Ascending aorta (tissue), 2 donors: ENCODE data around the gene SH3PXD2A. TPM values are rescaled to one million over a fixed set of nuclear protein-coding genes. Genes with fewer than 3 reads are reported as not detected.

ENCODE experiments used
- DNase-seq, 2 donors: peaks; one replicate each; pipeline ENCODE4 v3.0.0-alpha.2; 2019; ENCODE audit warnings: low spot score in 2 of 2
- H3K27ac ChIP-seq, 2 donors: fragments of 200-600 bp; sonication (generic); one replicate each; pipeline ENCODE4 v1.5.1; 2016 to 2017; ENCODE audit warnings: mild to moderate bottlenecking in 1 of 2
- H3K27me3 ChIP-seq: fragments of 200-600 bp; sonication (generic); one replicate; pipeline ENCODE4 v1.5.1; 2017
- H3K36me3 ChIP-seq, 2 donors: fragments of 200-600 bp; sonication (generic); one replicate each; pipeline ENCODE4 v1.5.1; 2016
- H3K4me1 ChIP-seq, 2 donors: fragments of 200-600 bp; sonication (generic); one replicate each; pipeline ENCODE4 v1.5.1; 2016 to 2017; ENCODE audit warnings: mild to moderate bottlenecking in 1 of 2
- H3K4me3 ChIP-seq, 2 donors: fragments of 200-600 bp; sonication (generic); one replicate each; pipeline ENCODE4 v1.5.1; 2016 to 2017; ENCODE audit warnings: mild to moderate bottlenecking in 1 of 2
- H3K9me3 ChIP-seq, 2 donors: fragments of 200-600 bp; sonication (generic); one replicate each; pipeline ENCODE4 v1.5.1; 2016
- CTCF ChIP-seq, 3 experiments: fragments of 200-600 bp in 2 of 3; fragments of 450-650 bp in 1 of 3; sonication (generic) in 2 of 3; IDR thresholded peaks; one replicate each; pipeline ENCODE4 v1.5.1; 2016 to 2019; ENCODE audit warnings: antibody characterized with exemption in 3 of 3, mild to moderate bottlenecking in 1 of 3, moderate library complexity in 1 of 3
- intact Hi-C: fragments of 100-400 bp; cut with DNase I; formaldehyde crosslinking; loops from one replicate; pipeline ENCODE4 v1.15.1; 2023
- total RNA-seq: library from RNA; depleted of rRNA; stranded (reverse); fragments of >200 nt; gene quantifications from one replicate; pipeline ENCODE4 v1.1.0, GENCODE V29; 2016

Gene SH3PXD2A
- total RNA-seq, 1 donor from 2014 or later, result 50.0 TPM

- Histone ChIP-seq H3K36me3 (peaks cover 0 to 4% of the 10 kb centered on the region in 2 donors), H3K4me3 (no peak overlapping the region), H3K27me3 (no peaks in the 10 kb centered on the region), H3K27ac (no peak overlapping the region), H3K9me3 (peaks cover 0 to 5% of the 10 kb centered on the region in 2 donors), H3K4me1 (no peaks in the 10 kb centered on the region)
- no peak for DNase-seq
- no peak for TF ChIP-seq CTCF (IDR thresholded peaks at IDR 0.05)
- intact Hi-C loops, result no loop called here
Measured at GRCh38 chr10:103590744-103591291, 264.6 kb downstream of the SH3PXD2A start.

- no peak for DNase-seq
- Histone ChIP-seq H3K4me1 (no peaks in the 10 kb centered on the region), H3K27me3 (no peaks in the 10 kb centered on the region), H3K36me3 (peaks cover 0 to 4% of the 10 kb centered on the region in 2 donors), H3K4me3 (no peak overlapping the region), H3K9me3 (peaks cover 0 to 5% of the 10 kb centered on the region in 2 donors), H3K27ac (no peak overlapping the region)
- intact Hi-C loops, result no loop called here
- no peak for TF ChIP-seq CTCF (IDR thresholded peaks at IDR 0.05)
Measured at GRCh38 chr10:103590060-103590459, 265.3 kb downstream of the SH3PXD2A start.

- H3K27me3 ChIP-seq, result no peaks in the 10 kb centered on the region
- DNase-seq, result no peak
- H3K4me3 ChIP-seq, result no peak overlapping the region
- H3K27ac ChIP-seq, result no peak overlapping the region
- H3K4me1 ChIP-seq, result no peaks in the 10 kb centered on the region
- intact Hi-C loops, result no loop called here
- peaks cover 0 to 5% of the 10 kb centered on the region in 2 donors for H3K9me3 ChIP-seq
- TF ChIP-seq CTCF (IDR thresholded peaks at IDR 0.05), result no peak
- H3K36me3 ChIP-seq, result peaks cover 0 to 4% of the 10 kb centered on the region in 2 donors
Measured at GRCh38 chr10:103589074-103589630, 266.2 kb downstream of the SH3PXD2A start.

- DNase-seq, result no peak
- H3K4me3 ChIP-seq, result no peak overlapping the region
- TF ChIP-seq CTCF (IDR thresholded peaks at IDR 0.05), result no peak
- intact Hi-C loops, result no loop called here
- H3K36me3 ChIP-seq, result peaks cover 0 to 4% of the 10 kb centered on the region in 2 donors
- H3K9me3 ChIP-seq, result peaks cover 0 to 5% of the 10 kb centered on the region in 2 donors
- H3K27me3 ChIP-seq, result no peaks in the 10 kb centered on the region
- H3K4me1 ChIP-seq, result no peaks in the 10 kb centered on the region
- no peak overlapping the region for H3K27ac ChIP-seq
Measured at GRCh38 chr10:103587073-103587472, 268.3 kb downstream of the SH3PXD2A start.

- Histone ChIP-seq H3K9me3 (peaks cover 0 to 5% of the 10 kb centered on the region in 2 donors), H3K4me3 (peak overlapping the region in 1 of 2 donors; percentile 42), H3K4me1 (no peaks in the 10 kb centered on the region), H3K36me3 (peaks cover 0 to 4% of the 10 kb centered on the region in 2 donors), H3K27ac (no peak overlapping the region), H3K27me3 (no peaks in the 10 kb centered on the region)
- intact Hi-C loops, result no loop called here
- no peak for DNase-seq
- TF ChIP-seq CTCF (IDR thresholded peaks at IDR 0.05), result no peak
Measured at GRCh38 chr10:103585011-103585405, 270.4 kb downstream of the SH3PXD2A start.
